NK-92 (cell line): Measurements from ENCODE around the gene BACH1.
"Not testable (repeated sequence)": the region's sequence is repeated elsewhere in the genome, so short reads cannot be mapped to it uniquely, and the experiment has no call there.

Experiments
- DNase-seq: peaks from one replicate; lab custom pipeline; 2025; ENCODE audit not compliant: unreplicated experiment; lab: John Stamatoyannopoulos, UW

BACH1 gene

GRCh38 chr21:29298348-29299045 lies at the start of gene BACH1:
TSS of gene BACH1 (plus strand) at chr21:29298922. CDS start at chr21:29321281, 22,359 bp downstream.
- DNase-seq = peak; percentile 16

GRCh38 chr21:29249289-29249688 lies 49.4 kb upstream of the BACH1 start:
- DNase-seq = not testable (repeated sequence)

- no peak for DNase-seq
Observed at GRCh38 chr21:29250636-29251035, 48.1 kb upstream of the BACH1 start.

DNA sequence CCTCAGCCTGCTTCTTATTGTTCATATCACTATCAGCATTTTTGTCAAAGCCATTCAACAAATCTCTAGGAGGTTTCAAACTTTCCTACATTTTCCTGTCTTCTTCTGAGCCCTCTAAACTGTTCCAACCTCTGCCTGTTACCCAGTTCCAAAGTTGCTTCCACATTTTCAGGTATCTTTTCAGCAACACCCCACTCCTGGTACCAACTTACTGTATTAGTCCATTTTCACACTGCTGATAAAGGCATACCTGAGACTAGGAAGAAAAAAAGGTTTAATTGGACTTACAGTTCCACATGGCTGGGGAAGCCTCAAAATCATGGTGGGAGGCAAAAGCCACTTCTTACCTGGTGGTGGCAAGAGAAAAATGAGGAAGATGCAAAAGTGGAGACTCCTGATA lies 44.9 kb upstream of the BACH1 start:
- not testable (repeated sequence) for DNase-seq

- no peak for DNase-seq
Observed at GRCh38 chr21:29254550-29254949, 44.2 kb upstream of the BACH1 start.

- DNase-seq = no peak
Observed at GRCh38 chr21:29256126-29256910, 42.4 kb upstream of the BACH1 start.

DNA sequence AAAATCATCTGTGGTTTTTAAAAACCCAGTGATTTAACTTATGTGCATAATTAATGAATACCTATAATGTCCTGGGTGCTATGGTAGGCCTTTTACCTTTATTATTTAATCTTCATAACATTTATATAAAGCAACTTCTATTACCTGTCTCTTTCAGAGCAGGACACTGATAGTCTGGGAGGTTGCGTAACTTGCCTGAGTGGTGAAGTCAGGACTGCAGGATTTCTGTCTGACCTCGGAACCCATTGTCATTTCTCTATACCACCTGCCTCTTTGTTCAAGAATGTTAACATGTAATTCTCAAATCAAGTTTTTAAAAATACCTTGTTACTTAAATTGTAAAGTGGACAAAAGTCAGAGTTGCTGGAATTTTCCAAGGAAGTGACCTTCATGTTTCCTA lies 41.0 kb upstream of the BACH1 start:
- DNase-seq = no peak

- DNase-seq = no peak
Observed at GRCh38 chr21:29258626-29259338, 39.9 kb upstream of the BACH1 start.

DNA sequence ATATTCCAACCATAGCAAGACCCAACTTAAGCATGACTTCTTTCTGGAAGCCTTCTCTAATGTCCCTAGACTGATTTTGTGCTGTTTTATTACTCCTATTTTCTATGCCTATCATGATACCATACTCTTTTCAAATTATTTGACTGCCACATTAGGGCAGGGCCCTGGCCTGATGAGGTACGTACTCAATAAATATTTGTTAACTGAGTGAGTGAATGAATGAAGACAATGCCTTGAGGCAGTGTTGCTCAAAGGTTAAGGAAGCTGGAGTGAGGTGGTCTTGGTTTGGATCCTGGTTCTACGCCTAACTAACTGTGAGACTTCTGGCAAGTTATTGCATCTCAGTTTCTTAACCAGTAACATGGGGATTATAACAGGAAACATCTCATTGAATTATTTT lies 38.3 kb upstream of the BACH1 start:
- DNase-seq = no peak

DNA sequence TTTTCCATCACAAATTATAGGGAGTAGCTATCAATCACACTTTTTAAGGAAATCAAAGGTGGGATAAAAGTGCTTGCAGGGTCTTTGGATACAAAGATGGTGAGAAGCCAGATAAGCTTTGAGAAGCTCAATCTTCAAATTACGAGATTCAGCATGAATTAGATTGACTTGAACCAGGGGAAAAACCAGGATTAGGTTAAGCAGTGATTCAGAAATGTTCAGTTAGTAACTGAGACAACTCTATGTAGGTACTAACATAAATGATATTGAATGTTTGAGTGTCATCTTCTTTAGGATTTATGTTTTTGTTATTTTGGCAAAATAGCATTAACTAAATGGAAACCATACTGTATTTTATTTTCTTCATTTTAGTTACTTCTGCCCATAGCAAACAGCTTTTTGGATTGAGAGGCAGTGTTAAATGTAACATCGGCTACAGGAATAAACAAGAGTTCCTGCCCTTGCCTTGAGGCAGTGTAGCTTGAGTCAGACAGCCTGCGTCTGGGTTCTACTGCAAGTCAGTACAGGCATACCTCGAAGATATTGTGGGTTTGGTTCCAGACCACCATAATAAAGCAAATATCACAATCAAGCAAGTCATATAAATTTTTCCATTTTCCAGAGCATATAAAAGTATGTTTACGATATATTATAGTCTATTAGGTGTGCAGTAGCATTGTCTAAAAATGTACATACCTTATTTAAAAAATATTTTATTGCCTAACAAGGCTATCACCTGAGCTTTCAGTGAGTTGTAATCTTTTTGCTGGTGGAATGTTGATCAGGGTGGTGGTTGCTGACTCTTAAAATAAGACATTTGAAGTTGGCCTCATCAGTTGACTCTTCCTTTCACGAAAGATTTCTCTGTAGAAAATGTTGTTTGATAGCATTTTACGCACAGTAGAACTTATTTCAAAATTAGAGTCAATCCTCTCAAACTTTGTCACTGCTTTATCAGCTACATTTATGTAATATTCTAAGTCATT lies 36.9 kb upstream of the BACH1 start:
- no peak for DNase-seq

DNA sequence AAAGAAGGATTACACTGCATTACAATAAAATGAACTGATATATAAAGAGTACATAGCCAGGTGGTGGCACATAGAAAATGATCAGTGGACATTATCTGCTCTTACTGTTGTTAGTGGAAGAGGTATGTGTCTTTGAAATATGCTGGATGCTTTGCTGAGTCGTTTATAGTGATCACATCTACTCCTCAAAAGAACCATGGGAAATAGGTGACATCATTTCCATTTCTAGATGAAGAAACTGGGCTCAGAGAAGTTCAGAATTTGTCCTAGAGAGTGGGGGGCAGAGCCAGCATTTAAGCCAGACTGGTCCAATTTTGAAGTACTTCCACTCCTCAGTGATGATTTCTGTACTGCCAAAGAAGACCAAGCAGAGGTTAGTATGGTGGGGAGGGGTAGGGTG lies 34.0 kb upstream of the BACH1 start:
- DNase-seq = no peak

DNA sequence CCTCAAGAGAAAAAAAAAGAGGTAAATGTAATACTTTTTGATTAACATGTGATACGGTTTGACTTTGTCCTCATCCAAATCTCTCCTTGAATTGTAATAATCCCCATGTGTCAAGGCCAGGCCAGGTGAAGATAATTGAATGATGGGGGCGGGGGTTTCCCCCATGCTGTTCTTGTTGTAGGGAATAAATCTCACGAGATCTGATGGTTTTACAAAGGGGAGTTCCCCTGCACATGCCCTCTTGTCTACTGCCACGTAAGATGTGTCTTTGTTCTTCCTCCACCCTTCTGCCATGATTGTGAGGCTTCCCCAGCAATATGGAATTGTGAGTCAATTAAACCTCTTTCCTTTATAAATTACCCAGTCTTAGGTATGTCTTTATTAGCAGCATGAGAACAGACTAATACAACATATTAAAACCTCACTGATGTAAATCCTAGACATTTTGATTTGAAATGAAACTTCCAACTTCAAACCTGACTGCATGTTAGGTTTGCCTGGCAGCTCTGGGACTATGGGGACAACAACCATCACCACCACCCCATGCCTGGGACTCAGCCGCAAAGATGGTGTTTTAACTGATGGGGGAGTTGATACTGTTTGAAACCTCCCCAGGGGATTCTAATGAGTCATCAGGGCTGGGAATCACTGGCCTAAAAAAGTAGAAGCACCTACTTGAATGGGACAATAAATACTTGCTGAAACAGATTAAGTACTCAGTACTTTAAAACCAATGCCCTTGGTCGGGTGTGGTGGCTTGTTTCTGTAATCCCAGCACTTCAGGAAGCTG lies 32.8 kb upstream of the BACH1 start:
- DNase-seq = no peak

- no peak for DNase-seq
Observed at GRCh38 chr21:29267666-29268065, 31.1 kb upstream of the BACH1 start.

GRCh38 chr21:29271927-29272333 lies 26.8 kb upstream of the BACH1 start:
- no peak for DNase-seq

DNA sequence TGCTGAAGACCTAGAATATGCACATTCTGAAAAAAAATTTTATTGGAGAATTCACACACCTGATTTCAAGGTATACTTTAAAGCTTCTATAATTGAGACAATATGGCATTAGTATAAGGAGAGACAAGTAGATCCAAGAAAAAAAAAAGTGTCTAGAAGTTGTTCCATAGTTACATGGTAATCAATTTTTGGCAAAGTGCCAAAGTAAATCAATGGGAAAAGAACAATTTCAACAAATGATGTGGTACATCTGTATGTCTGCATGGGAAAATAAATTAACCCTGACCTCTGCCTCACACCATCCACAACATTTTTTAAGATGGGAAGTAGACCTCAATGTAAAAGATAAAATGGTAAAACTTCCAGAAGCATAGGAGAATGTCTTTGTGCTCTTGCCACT lies 21.3 kb upstream of the BACH1 start:
- DNase-seq = no peak

- DNase-seq = no peak
Observed at GRCh38 chr21:29279558-29279957, 19.2 kb upstream of the BACH1 start.

GRCh38 chr21:29281801-29282200 lies 16.9 kb upstream of the BACH1 start:
- DNase-seq = not testable (repeated sequence)

GRCh38 chr21:29287383-29287782 lies 11.3 kb upstream of the BACH1 start:
- no peak for DNase-seq

GRCh38 chr21:29288239-29288638 lies 10.5 kb upstream of the BACH1 start:
- DNase-seq = no peak

DNA sequence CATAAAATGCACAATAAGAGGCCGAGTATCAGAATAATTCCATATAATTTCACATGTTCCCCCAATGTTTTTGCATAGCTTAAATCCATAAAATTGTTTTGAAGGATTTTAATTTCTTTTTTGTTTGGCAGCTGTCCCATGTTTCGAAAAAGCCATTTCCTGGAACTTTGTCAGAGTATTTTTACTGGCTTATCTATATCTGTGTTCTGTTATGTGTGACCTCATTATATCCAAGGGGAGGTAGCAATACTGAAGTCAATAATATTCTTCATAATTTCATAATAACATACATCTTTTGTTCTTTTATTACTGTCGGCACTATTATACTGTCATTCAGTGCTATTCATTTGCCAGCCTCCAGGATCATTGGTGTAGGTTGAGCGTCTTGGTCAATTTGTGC lies 9.4 kb upstream of the BACH1 start:
- DNase-seq = no peak
